SU-DHL-6 (cell line): Measurements from ENCODE around the gene HOXD4.

ENCODE experiments used
- H2AFZ ChIP-seq: fragments of 200-600 bp; sonication (generic); 2 replicates; pipeline ENCODE4 v1.6.1; 2014; ENCODE audit warnings: low read depth, mild to moderate bottlenecking, moderate library complexity, mixed read lengths, antibody characterized with exemption, low read length; ENCODE audit not compliant: severe bottlenecking
- H3F3A ChIP-seq: fragments of 200-600 bp; shearing (Covaris generic); 2 replicates; pipeline ENCODE4 v1.6.0; 2016; ENCODE audit warnings: antibody characterized with exemption, mild to moderate bottlenecking; ENCODE audit not compliant: insufficient read depth
- H3K27ac ChIP-seq: fragments of 200-600 bp; sonication (generic); 2 replicates; pipeline ENCODE4 v1.5.1; 2016; ENCODE audit warnings: low read depth, mild to moderate bottlenecking, low read length, moderate library complexity, mixed read lengths
- H3K27me3 ChIP-seq: fragments of 200-600 bp; sonication (generic), shearing (Covaris generic); 2 replicates; pipeline ENCODE4 v1.6.0; 2014; ENCODE audit warnings: mild to moderate bottlenecking, low read length
- H3K36me3 ChIP-seq: fragments of 200-600 bp; sonication (generic); 2 replicates; pipeline ENCODE4 v1.6.1; 2014; ENCODE audit warnings: mild to moderate bottlenecking, low read length, mixed read lengths
- H3K4me2 ChIP-seq: fragments of 300-600, 200-600 bp; shearing (Covaris generic), sonication (generic); 2 replicates; pipeline ENCODE4 v1.6.0; 2014; ENCODE audit warnings: low read length, low read depth, mild to moderate bottlenecking; ENCODE audit not compliant: poor library complexity, severe bottlenecking
- H3K4me3 ChIP-seq: fragments of 200-600 bp; sonication (generic); 2 replicates; pipeline ENCODE4 v1.5.1; 2014; ENCODE audit warnings: antibody characterized with exemption, low read length, mild to moderate bottlenecking, mixed read lengths; ENCODE audit not compliant: insufficient read depth, poor library complexity, severe bottlenecking
- H3K79me2 ChIP-seq: fragments of 200-600 bp; sonication (generic); 2 replicates; pipeline ENCODE4 v1.6.1; 2014; ENCODE audit warnings: mild to moderate bottlenecking, low read length, moderate library complexity; ENCODE audit not compliant: insufficient read depth
- H3K9ac ChIP-seq: fragments of 200-600 bp; sonication (generic); 2 replicates; pipeline ENCODE4 v1.7.0; 2014; ENCODE audit warnings: mild to moderate bottlenecking, low read length
- H3K9me2 ChIP-seq: fragments of 200-600 bp; sonication (generic); replicated peaks from 2 replicates; pipeline ENCODE4 v1.6.1; 2014; ENCODE audit warnings: low read length; ENCODE audit not compliant: insufficient read depth
- H3K9me3 ChIP-seq: fragments of 200-600 bp; sonication (generic); 2 replicates; pipeline ENCODE4 v1.6.1; 2014; ENCODE audit warnings: low read length, mixed read lengths; ENCODE audit not compliant: insufficient read depth
- H4K20me1 ChIP-seq: fragments of 200-600 bp; sonication (generic); 2 replicates; pipeline ENCODE4 v1.6.1; 2014; ENCODE audit warnings: low read depth, mild to moderate bottlenecking, antibody characterized with exemption, low read length, moderate library complexity, mixed read lengths
- EZH2phosphoT487 ChIP-seq: fragments of 200-600 bp; sonication (generic), shearing (Covaris generic); conservative IDR thresholded peaks from 2 replicates; pipeline ENCODE4 v1.6.1; 2018; ENCODE audit warnings: mild to moderate bottlenecking, antibody characterized with exemption, low read length, moderate library complexity, mixed read lengths
- TF ChIP-seq, protein P1 (sequence below): fragments of 200-600 bp; sonication (generic); IDR thresholded peaks from one replicate; pipeline ENCODE4 v1.5.1; 2017; ENCODE audit warnings: antibody characterized with exemption, mild to moderate bottlenecking, low read length, moderate library complexity; ENCODE audit not compliant: insufficient read depth, poor library complexity, severe bottlenecking

The HOXD4 gene

DNA sequence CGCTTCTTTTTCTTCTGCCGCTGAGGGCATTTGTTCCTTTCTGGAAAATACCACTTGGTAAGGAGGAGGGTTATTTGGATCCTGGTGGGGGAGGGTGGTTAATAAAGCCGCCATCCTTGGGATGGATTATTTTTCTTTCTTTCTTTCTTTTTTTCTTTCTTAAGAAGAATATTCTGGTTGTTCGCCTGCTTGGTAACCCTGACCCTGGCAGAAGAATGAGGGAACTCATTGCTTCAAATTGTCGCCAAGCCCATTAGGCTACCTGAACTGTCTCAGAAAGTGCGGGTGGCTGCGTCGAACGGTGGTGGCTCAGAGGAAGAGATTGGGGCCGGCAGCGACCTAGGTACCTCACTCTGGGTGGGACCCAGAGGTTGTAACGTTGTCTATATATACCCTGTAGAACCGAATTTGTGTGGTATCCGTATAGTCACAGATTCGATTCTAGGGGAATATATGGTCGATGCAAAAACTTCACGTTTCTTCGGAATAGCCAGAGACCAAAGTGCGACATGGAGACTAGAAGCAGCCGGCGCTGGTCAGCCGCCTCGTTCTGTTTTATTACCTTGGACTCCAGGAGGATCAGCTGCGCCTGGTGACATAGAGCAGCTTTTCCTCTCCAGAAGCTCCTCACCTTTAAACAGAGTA lies 1.3 kb upstream of the HOXD4 start:
- TF ChIP-seq, protein P1, sequence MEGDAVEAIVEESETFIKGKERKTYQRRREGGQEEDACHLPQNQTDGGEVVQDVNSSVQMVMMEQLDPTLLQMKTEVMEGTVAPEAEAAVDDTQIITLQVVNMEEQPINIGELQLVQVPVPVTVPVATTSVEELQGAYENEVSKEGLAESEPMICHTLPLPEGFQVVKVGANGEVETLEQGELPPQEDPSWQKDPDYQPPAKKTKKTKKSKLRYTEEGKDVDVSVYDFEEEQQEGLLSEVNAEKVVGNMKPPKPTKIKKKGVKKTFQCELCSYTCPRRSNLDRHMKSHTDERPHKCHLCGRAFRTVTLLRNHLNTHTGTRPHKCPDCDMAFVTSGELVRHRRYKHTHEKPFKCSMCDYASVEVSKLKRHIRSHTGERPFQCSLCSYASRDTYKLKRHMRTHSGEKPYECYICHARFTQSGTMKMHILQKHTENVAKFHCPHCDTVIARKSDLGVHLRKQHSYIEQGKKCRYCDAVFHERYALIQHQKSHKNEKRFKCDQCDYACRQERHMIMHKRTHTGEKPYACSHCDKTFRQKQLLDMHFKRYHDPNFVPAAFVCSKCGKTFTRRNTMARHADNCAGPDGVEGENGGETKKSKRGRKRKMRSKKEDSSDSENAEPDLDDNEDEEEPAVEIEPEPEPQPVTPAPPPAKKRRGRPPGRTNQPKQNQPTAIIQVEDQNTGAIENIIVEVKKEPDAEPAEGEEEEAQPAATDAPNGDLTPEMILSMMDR = no peak
- TF ChIP-seq EZH2phosphoT487 = no peak
- no peak overlapping the region for H3K4me3 ChIP-seq
- no peaks in the 10 kb centered on the region for H3K9me3 ChIP-seq
- H3K27me3 ChIP-seq = no peaks in the 10 kb centered on the region
- no peaks in the 10 kb centered on the region for H4K20me1 ChIP-seq
- no peak overlapping the region for H3K27ac ChIP-seq
- H3F3A ChIP-seq = no peaks in the 10 kb centered on the region
- no peaks in the 10 kb centered on the region for H3K36me3 ChIP-seq
- no peak overlapping the region for H3K4me2 ChIP-seq
- no peaks in the 10 kb centered on the region for H3K9me2 ChIP-seq
- H2AFZ ChIP-seq = no peak overlapping the region
- no peaks in the 10 kb centered on the region for H3K79me2 ChIP-seq
- H3K9ac ChIP-seq = no peak overlapping the region

DNA sequence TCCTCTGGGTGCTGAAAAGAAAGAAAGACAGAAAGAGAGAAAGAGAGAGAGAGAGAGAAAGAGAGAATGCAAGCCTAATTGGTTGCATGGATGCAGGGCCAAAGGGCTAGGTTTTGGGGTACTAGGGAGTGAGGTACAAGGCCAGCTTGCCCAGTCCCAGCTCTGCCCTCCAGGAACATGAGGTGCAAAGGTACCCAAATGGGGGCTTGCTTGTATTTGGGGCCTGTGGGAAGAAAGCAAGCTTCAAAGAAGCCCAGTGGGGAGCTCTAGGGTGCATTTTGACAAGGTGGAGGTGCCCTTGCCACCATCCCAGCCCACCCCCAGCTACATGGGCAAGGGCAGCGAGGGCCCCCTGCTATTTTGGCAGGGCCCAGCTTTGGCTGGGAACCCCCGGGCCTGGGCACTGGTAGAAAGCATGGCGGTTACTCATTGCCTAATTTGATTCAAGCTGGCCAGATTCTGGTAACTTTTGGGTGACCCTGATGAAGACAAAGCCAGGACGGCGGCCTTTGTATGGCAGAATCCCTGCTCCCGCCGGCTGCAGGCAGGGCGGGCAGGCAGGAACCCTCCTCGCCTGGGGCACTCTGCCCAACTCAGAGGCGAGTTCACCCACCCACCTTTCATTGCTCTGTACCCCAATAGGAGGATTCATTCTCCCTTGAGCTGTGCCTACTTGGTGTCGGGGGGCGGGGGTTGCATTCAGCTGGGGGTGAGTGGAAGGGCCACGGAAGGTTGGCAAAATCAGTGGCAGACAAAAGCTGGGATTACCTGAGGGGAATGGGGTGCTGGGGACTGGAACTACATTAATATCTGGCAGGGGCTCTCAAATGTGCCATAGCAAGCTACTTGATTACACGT lies 537 bp upstream of the HOXD4 start:
- Histone ChIP-seq H2AFZ (no peak overlapping the region), H3K79me2 (no peaks in the 10 kb centered on the region), H3K27me3 (no peaks in the 10 kb centered on the region), H3K9me2 (no peaks in the 10 kb centered on the region), H3K36me3 (no peaks in the 10 kb centered on the region), H3K27ac (no peak overlapping the region), H3K4me3 (no peak overlapping the region), H3K4me2 (no peak overlapping the region), H3F3A (no peaks in the 10 kb centered on the region), H3K9ac (no peak overlapping the region), H4K20me1 (no peaks in the 10 kb centered on the region), H3K9me3 (no peaks in the 10 kb centered on the region)
- TF ChIP-seq, protein P1 = no peak

DNA sequence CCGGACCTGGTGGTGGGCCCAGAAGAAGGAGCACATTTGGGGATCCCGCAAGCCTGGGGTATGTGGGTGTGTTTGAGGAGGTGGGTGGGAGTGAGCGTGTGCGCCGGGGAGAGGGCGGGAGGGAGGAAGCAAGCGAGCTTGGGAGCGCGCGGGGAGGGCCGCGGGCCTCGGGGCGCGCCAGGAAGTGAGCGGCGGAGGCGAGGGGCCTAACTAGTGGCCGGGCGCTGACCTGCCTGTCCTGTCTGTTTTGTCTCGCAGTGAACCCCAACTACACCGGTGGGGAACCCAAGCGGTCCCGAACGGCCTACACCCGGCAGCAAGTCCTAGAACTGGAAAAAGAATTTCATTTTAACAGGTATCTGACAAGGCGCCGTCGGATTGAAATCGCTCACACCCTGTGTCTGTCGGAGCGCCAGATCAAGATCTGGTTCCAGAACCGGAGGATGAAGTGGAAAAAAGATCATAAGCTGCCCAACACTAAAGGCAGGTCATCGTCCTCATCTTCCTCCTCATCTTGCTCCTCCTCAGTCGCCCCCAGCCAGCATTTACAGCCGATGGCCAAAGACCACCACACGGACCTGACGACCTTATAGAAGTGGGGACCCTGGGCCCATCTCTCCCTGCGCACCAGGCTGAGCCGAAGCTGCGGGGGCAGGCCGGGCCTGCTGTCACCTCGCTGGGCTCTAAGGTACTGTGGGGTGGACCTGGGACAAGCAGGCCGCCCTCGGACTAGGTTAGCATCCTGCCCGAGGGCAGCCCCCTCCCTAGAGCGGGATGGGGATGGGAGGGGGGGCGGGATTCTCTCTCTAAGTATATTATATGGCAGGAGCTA lies 1.2 kb downstream of the HOXD4 start:
- no peaks in the 10 kb centered on the region for H3K79me2 ChIP-seq
- no peak overlapping the region for H3K4me3 ChIP-seq
- no peaks in the 10 kb centered on the region for H4K20me1 ChIP-seq

More for the DNA sequence above, 1.2 kb downstream of the HOXD4 start:
- no peaks in the 10 kb centered on the region for H3K9me2 ChIP-seq
- H3K27ac ChIP-seq = no peak overlapping the region
- H3K4me2 ChIP-seq = no peak overlapping the region
- TF ChIP-seq EZH2phosphoT487 = no peak
- TF ChIP-seq, protein P1 = no peak
- H3K27me3 ChIP-seq = no peaks in the 10 kb centered on the region
- no peak overlapping the region for H3K9ac ChIP-seq
- no peaks in the 10 kb centered on the region for H3K9me3 ChIP-seq
- no peaks in the 10 kb centered on the region for H3F3A ChIP-seq
- H3K36me3 ChIP-seq = no peaks in the 10 kb centered on the region
- H2AFZ ChIP-seq = no peak overlapping the region
